HepG2 (cell line): Measurements from ENCODE around the gene ANKLE1. TPM values are rescaled to one million over a fixed set of nuclear protein-coding genes. Genes with fewer than 3 reads are reported as not detected.
A peak's percentile ranks its signal among the peaks of the same experiment; 100 is the strongest.

Experiments used
- ATM ChIP-seq: fragments of 450-650 bp; IDR thresholded peaks from 2 replicates; pipeline ENCODE4 v1.7.1; 2017; ENCODE audit warnings: mild to moderate bottlenecking, borderline replicate concordance
- CEBPB ChIP-seq: IDR thresholded peaks from 2 replicates; pipeline ENCODE4 v1.6.1; 2011; ENCODE audit warnings: low read depth, low read length, improper control_type of control experiment, borderline replicate concordance
- EP300 ChIP-seq, 3 experiments: sonication (generic) in 1 of 3; formaldehyde crosslinking in 1 of 3; IDR thresholded peaks; 2 replicates each; pipeline versions ENCODE4 v1.5.1 to v1.6.1; 2011 to 2020; ENCODE audit warnings: low read depth in 2 of 3, low read length in 2 of 3, borderline replicate concordance in 1 of 3, improper control_type of control experiment in 1 of 3, mild to moderate bottlenecking in 1 of 3, missing genetic modification reagents in 1 of 3, moderate library complexity in 1 of 3
- FLYWCH1 ChIP-seq: sonication (generic); formaldehyde crosslinking; IDR thresholded peaks from 2 replicates; pipeline ENCODE4 v1.8.1; 2023; ENCODE audit warnings: mild to moderate bottlenecking, missing genetic modification reagents
- FUBP1 ChIP-seq: sonication (generic); formaldehyde crosslinking; IDR thresholded peaks from 2 replicates; pipeline ENCODE4 v1.5.1; 2020; ENCODE audit warnings: missing genetic modification reagents, mild to moderate bottlenecking, borderline replicate concordance
- MAFG ChIP-seq: sonication (generic); formaldehyde crosslinking; IDR thresholded peaks from 2 replicates; pipeline ENCODE4 v1.5.1; 2020; ENCODE audit warnings: mild to moderate bottlenecking, missing genetic modification reagents
- PBX2 ChIP-seq: IDR thresholded peaks from 2 replicates; pipeline ENCODE4 v1.6.1; 2016; ENCODE audit warnings: control low read depth
- PHF21A ChIP-seq: sonication (generic); formaldehyde crosslinking; IDR thresholded peaks from 2 replicates; pipeline ENCODE4 v1.5.0; 2020; ENCODE audit warnings: mild to moderate bottlenecking, missing genetic modification reagents
- RARA ChIP-seq: IDR thresholded peaks from 2 replicates; pipeline ENCODE4 v1.6.1; 2016; ENCODE audit warnings: missing genetic modification reagents, missing compliant biosample characterization
- SP5 ChIP-seq: IDR thresholded peaks from 2 replicates; pipeline ENCODE4 v1.6.1; 2016; ENCODE audit warnings: low read depth, borderline replicate concordance
- TEAD3 ChIP-seq: optimal IDR thresholded peaks from 2 replicates; pipeline ENCODE3; 2016; ENCODE audit warnings: borderline replicate concordance
- ZBTB26 ChIP-seq: IDR thresholded peaks from 2 replicates; pipeline ENCODE4 v1.6.1; 2016; ENCODE audit warnings: missing compliant biosample characterization, missing genetic modification reagents, borderline replicate concordance
- ZC3H13 ChIP-seq: sonication (generic); formaldehyde crosslinking; IDR thresholded peaks from 2 replicates; pipeline ENCODE4 v1.8.1; 2023; ENCODE audit warnings: mild to moderate bottlenecking, missing genetic modification reagents, moderate library complexity
- ZIK1 ChIP-seq: sonication (generic); formaldehyde crosslinking; IDR thresholded peaks from 2 replicates; pipeline ENCODE4 v1.5.0; 2020; ENCODE audit warnings: mild to moderate bottlenecking, low read depth, missing genetic modification reagents, borderline replicate concordance
- ZMYM4 ChIP-seq: sonication (generic); formaldehyde crosslinking; IDR thresholded peaks from 2 replicates; pipeline ENCODE4 v1.8.1; 2023; ENCODE audit warnings: mild to moderate bottlenecking, missing genetic modification reagents
- ZNF383 ChIP-seq: sonication (generic); formaldehyde crosslinking; IDR thresholded peaks from 2 replicates; pipeline ENCODE4 v1.4.0; 2020; ENCODE audit warnings: missing genetic modification reagents, mild to moderate bottlenecking, borderline replicate concordance
- ZNF691 ChIP-seq: sonication (generic); formaldehyde crosslinking; IDR thresholded peaks from 2 replicates; pipeline ENCODE4 v1.4.0; 2020; ENCODE audit warnings: missing genetic modification reagents, low read depth, mild to moderate bottlenecking, borderline replicate concordance
- ZNF841 ChIP-seq: sonication (generic); formaldehyde crosslinking; IDR thresholded peaks from 2 replicates; pipeline ENCODE4 v1.8.1; 2023; ENCODE audit warnings: missing genetic modification reagents, borderline replicate concordance
- ZNF891 ChIP-seq: sonication (generic); formaldehyde crosslinking; IDR thresholded peaks from 2 replicates; pipeline ENCODE4 v1.5.0; 2020; ENCODE audit warnings: mild to moderate bottlenecking, missing genetic modification reagents
- polyA plus RNA-seq, 8 experiments: library from polyadenylated mRNA; depleted of rRNA in 3 of 8; stranded (reverse) in 7 of 8; unstranded in 1 of 8; fragments of >200 nt; fragmentation: Illumina TruSeq in 4 of 8; extraction: Trizol in 4 of 8; gene quantifications; 2 replicates each; pipeline versions ENCODE4 v1.2.1 to v1.2.3, GENCODE V29; 2011 to 2016; ENCODE audit warnings: low read depth in 4 of 8, missing spikeins in 1 of 8, mixed read lengths in 1 of 8; ENCODE audit not compliant: insufficient read depth in 1 of 8
- total RNA-seq, 5 experiments: library from RNA; depleted of rRNA; stranded (reverse); fragments of >200 nt; fragmentation: Illumina TruSeq; extraction: Trizol; gene quantifications; 2 replicates each; pipeline ENCODE4 v1.2.3, GENCODE V29; 2016; ENCODE audit warnings: low read depth in 1 of 5
- TF ChIP-seq, protein P1 (sequence below): sonication (generic); formaldehyde crosslinking; IDR thresholded peaks from 2 replicates; pipeline ENCODE4 v1.5.1; 2020; ENCODE audit warnings: mild to moderate bottlenecking, missing genetic modification reagents, moderate library complexity

ANKLE1 gene
- total and polyA plus RNA-seq, 2 of the 13 experiments (the other 11 are each of a cell fraction or from before 2014, with no cell fraction given) = 0.69 to 1.5 TPM

GRCh38 chr19:17255150-17255621, 26.5 kb upstream of the ANKLE1 start (continued):
- TF ChIP-seq SP5 (CRISPR knock-in tag) (0 out of 2 replicates have a peak, but pooled peaks have one; percentile 55), RARA (CRISPR knock-in tag) (peak; percentile 40; the same call in 1 of the 2 replicates), CEBPB (peak; percentile 40; the same call in 1 of the 2 replicates), ZBTB26 (0 out of 2 replicates have a peak, but pooled peaks have one; percentile 41), ZMYM4 (peak; percentile 13; the same call in 1 of the 2 replicates), PBX2 (CRISPR knock-in tag) (peak; percentile 69), ZC3H13 (CRISPR knock-in tag) (0 out of 2 replicates have a peak, but pooled peaks have one; percentile 10), ZNF841 (CRISPR knock-in tag) (no peak), ATM (no peak), MAFG (no peak), PHF21A (no peak), ZIK1 (CRISPR knock-in tag) (no peak), FUBP1 (CRISPR knock-in tag) (no peak), ZNF383 (CRISPR knock-in tag) (no peak), EP300 (IDR thresholded peaks at IDR 0.05; ENCODE audit: low read depth in 2 of 2, low read length in 2 of 2) (no peak), EP300 (CRISPR knock-in tag; IDR thresholded peaks at IDR 0.05; ENCODE audit: borderline replicate concordance) (no peak; the same call in 1 of the 2 replicates), ZNF691 (CRISPR knock-in tag) (no peak), TEAD3 (CRISPR knock-in tag) (peak; percentile 91), ZNF891 (peak; percentile 61; the same call in 1 of the 2 replicates), FLYWCH1 (CRISPR knock-in tag) (no peak)
- TF ChIP-seq, protein P1, sequence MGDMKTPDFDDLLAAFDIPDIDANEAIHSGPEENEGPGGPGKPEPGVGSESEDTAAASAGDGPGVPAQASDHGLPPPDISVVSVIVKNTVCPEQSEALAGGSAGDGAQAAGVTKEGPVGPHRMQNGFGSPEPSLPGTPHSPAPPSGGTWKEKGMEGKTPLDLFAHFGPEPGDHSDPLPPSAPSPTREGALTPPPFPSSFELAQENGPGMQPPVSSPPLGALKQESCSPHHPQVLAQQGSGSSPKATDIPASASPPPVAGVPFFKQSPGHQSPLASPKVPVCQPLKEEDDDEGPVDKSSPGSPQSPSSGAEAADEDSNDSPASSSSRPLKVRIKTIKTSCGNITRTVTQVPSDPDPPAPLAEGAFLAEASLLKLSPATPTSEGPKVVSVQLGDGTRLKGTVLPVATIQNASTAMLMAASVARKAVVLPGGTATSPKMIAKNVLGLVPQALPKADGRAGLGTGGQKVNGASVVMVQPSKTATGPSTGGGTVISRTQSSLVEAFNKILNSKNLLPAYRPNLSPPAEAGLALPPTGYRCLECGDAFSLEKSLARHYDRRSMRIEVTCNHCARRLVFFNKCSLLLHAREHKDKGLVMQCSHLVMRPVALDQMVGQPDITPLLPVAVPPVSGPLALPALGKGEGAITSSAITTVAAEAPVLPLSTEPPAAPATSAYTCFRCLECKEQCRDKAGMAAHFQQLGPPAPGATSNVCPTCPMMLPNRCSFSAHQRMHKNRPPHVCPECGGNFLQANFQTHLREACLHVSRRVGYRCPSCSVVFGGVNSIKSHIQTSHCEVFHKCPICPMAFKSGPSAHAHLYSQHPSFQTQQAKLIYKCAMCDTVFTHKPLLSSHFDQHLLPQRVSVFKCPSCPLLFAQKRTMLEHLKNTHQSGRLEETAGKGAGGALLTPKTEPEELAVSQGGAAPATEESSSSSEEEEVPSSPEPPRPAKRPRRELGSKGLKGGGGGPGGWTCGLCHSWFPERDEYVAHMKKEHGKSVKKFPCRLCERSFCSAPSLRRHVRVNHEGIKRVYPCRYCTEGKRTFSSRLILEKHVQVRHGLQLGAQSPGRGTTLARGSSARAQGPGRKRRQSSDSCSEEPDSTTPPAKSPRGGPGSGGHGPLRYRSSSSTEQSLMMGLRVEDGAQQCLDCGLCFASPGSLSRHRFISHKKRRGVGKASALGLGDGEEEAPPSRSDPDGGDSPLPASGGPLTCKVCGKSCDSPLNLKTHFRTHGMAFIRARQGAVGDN (CRISPR knock-in tag) = peak; percentile 95
